Keratinocyte (primary cell): ENCODE measurements around the gene KCNT2. TPM values are rescaled to one million over a fixed set of nuclear protein-coding genes. Genes with fewer than 3 reads are reported as not detected.

ENCODE experiments used
- DNase-seq: peaks from one replicate; pipeline ENCODE4 v3.0.0-alpha.2; 2011; ENCODE audit warnings: low read depth, missing footprints, low spot score
- FAIRE-seq: peaks from 2 replicates; lab custom pipeline; 2011; peaks lifted over from hg19 to GRCh38; lab: Jason Lieb, UNC
- H2AFZ ChIP-seq: 2 replicates; pipeline ENCODE4 v1.6.0; 2012; ENCODE audit warnings: low read length, control low read depth, inconsistent platforms; ENCODE audit not compliant: control insufficient read depth
- H3K27ac ChIP-seq: 2 replicates; pipeline ENCODE4 v1.5.1; 2011; ENCODE audit warnings: low read length; ENCODE audit not compliant: control insufficient read depth, insufficient read depth
- H3K27me3 ChIP-seq: 3 replicates; pipeline ENCODE4 v1.6.0; 2011; ENCODE audit warnings: low read length; ENCODE audit not compliant: control insufficient read depth, insufficient read depth; ENCODE audit errors: extremely low read depth
- H3K36me3 ChIP-seq, 2 experiments: 2 replicates in 1 of 2; 3 replicates in 1 of 2; pipeline ENCODE4 v1.5.1; 2011; ENCODE audit warnings: low read length in 2 of 2, mild to moderate bottlenecking in 1 of 2; ENCODE audit not compliant: control insufficient read depth in 2 of 2, insufficient read depth in 2 of 2; ENCODE audit errors: extremely low read depth in 1 of 2
- H3K4me1 ChIP-seq: 3 replicates; pipeline ENCODE4 v1.5.1; 2011; ENCODE audit warnings: low read length; ENCODE audit not compliant: control insufficient read depth, insufficient read depth; ENCODE audit errors: extremely low read depth
- H3K4me2 ChIP-seq: 3 replicates; pipeline ENCODE4 v1.6.0; 2011; ENCODE audit warnings: low read depth, low read length; ENCODE audit not compliant: control insufficient read depth, insufficient read depth; ENCODE audit errors: extremely low read depth
- H3K4me3 ChIP-seq, 3 experiments: fragments of 200-600 bp in 1 of 3; sonication (generic) in 1 of 3; 2 replicates in 2 of 3; 3 replicates in 1 of 3; pipeline ENCODE4 v1.5.1; 2011 to 2016; ENCODE audit warnings: low read length in 3 of 3, mild to moderate bottlenecking in 3 of 3, control low read depth in 2 of 3, inconsistent platforms in 1 of 3, low read depth in 1 of 3, mixed read lengths in 1 of 3, mixed run types in 1 of 3, moderate library complexity in 1 of 3; ENCODE audit not compliant: control insufficient read depth in 2 of 3, insufficient read depth in 2 of 3; ENCODE audit errors: extremely low read depth in 1 of 3
- H3K79me2 ChIP-seq: 2 replicates; pipeline ENCODE4 v1.6.0; 2012; ENCODE audit warnings: low read length; ENCODE audit not compliant: control insufficient read depth, insufficient read depth
- H3K9ac ChIP-seq: 3 replicates; pipeline ENCODE4 v1.6.0; 2011; ENCODE audit warnings: low read length; ENCODE audit not compliant: control insufficient read depth, insufficient read depth; ENCODE audit errors: extremely low read depth
- H3K9me1 ChIP-seq: 3 replicates; pipeline ENCODE4 v1.6.0; 2011; ENCODE audit warnings: low read length; ENCODE audit not compliant: control insufficient read depth, insufficient read depth; ENCODE audit errors: extremely low read depth
- H3K9me3 ChIP-seq: 2 replicates; pipeline ENCODE4 v1.5.1; 2012; ENCODE audit warnings: low read depth, low read length; ENCODE audit not compliant: control insufficient read depth
- H4K20me1 ChIP-seq: 3 replicates; pipeline ENCODE4 v1.6.0; 2011; ENCODE audit warnings: low read length; ENCODE audit not compliant: control insufficient read depth, insufficient read depth; ENCODE audit errors: extremely low read depth
- CTCF ChIP-seq, 3 experiments: IDR thresholded peaks in 1 of 3; conservative IDR thresholded peaks in 1 of 3; optimal IDR thresholded peaks in 1 of 3; 2 replicates in 2 of 3; 3 replicates in 1 of 3; pipeline versions ENCODE3 to v1.5.1; 2011; ENCODE audit warnings: low read length in 3 of 3, mild to moderate bottlenecking in 3 of 3, moderate library complexity in 2 of 3, control low read depth in 1 of 3, inconsistent platforms in 1 of 3; ENCODE audit not compliant: insufficient read depth in 2 of 3; ENCODE audit errors: extremely low read depth in 1 of 3
- EZH2 ChIP-seq: IDR thresholded peaks from one replicate; pipeline ENCODE4 v1.6.1; 2012; ENCODE audit warnings: inconsistent platforms, mild to moderate bottlenecking, low read length, moderate library complexity
- dilution Hi-C: fragments of 300-500 bp; cut with MboI; formaldehyde crosslinking; loops from one replicate; pipeline ENCODE4 v1.7.0; 2020; ENCODE audit warnings: low sequenced_read_pairs; ENCODE audit not compliant: extremely low pct_ligation_motif_present
- polyA plus RNA-seq, 5 experiments: library from polyadenylated mRNA; depleted of rRNA in 3 of 5; stranded (reverse) in 3 of 5; stranded (forward) in 1 of 5; unstranded in 1 of 5; fragments of >200 nt; gene quantifications; 1 replicate in 1 of 5; 2 replicates in 3 of 5; 3 replicates in 1 of 5; pipeline versions ENCODE4 v1.2.1 to v1.2.3, GENCODE V29; 2011 to 2012; ENCODE audit warnings: missing spikeins in 2 of 5, low read depth in 1 of 5, low replicate concordance in 1 of 5

Gene KCNT2
- polyA plus RNA-seq, 1 donor (not counting 4 experiments of a cell fraction or from before 2014, with no cell fraction given) = not detected

- no peak overlapping the region for H3K4me3 ChIP-seq
- FAIRE-seq (no peak), DNase-seq (no peak)
- H3K9me1 ChIP-seq = no peaks in the 10 kb centered on the region
- dilution Hi-C loops = no loop called here
- H3K27me3 ChIP-seq = no peaks in the 10 kb centered on the region
- no peaks in the 10 kb centered on the region for H4K20me1 ChIP-seq
- no peak overlapping the region for H2AFZ ChIP-seq
- no peaks in the 10 kb centered on the region for H3K4me1 ChIP-seq
- H3K36me3 ChIP-seq = no peaks in the 10 kb centered on the region
- H3K9ac ChIP-seq = no peak overlapping the region
- H3K9me3 ChIP-seq = no peaks in the 10 kb centered on the region
- TF ChIP-seq CTCF (optimal IDR thresholded peaks at IDR 0.05 in 1 of 3, IDR thresholded peaks at IDR 0.05 in 1 of 3, conservative IDR thresholded peaks at IDR 0.05 in 1 of 3; ENCODE audit: extremely low read depth in 1 of 3, insufficient read depth in 2 of 3, low read length in 3 of 3) = no peak
- no peak for TF ChIP-seq EZH2
- H3K4me2 ChIP-seq = no peak overlapping the region
- H3K27ac ChIP-seq = no peak overlapping the region
- no peaks in the 10 kb centered on the region for H3K79me2 ChIP-seq
Observed at GRCh38 chr1:196278816-196279215, 329.4 kb downstream of the KCNT2 start.

GRCh38 chr1:196277860-196278259, 330.4 kb downstream of the KCNT2 start:
- Histone ChIP-seq H3K9ac (no peak overlapping the region), H3K4me1 (no peaks in the 10 kb centered on the region), H3K27me3 (no peaks in the 10 kb centered on the region), H3K36me3 (no peaks in the 10 kb centered on the region), H3K27ac (no peak overlapping the region), H2AFZ (no peak overlapping the region), H3K9me1 (no peaks in the 10 kb centered on the region), H3K4me3 (no peak overlapping the region), H3K9me3 (no peaks in the 10 kb centered on the region), H3K79me2 (no peaks in the 10 kb centered on the region), H3K4me2 (no peak overlapping the region), H4K20me1 (no peaks in the 10 kb centered on the region)
- TF ChIP-seq EZH2 = no peak
- no peak for TF ChIP-seq CTCF (optimal IDR thresholded peaks at IDR 0.05 in 1 of 3, IDR thresholded peaks at IDR 0.05 in 1 of 3, conservative IDR thresholded peaks at IDR 0.05 in 1 of 3; ENCODE audit: extremely low read depth in 1 of 3, insufficient read depth in 2 of 3, low read length in 3 of 3)
- FAIRE-seq = no peak
- no peak for DNase-seq
- dilution Hi-C loops = no loop called here
